Measurements from ENCODE around the gene MAML2.

Gene MAML2

GRCh38 chr11:96237766-96238266 is 105.2 kb downstream of the MAML2 start:
- no peak for TF ChIP-seq CTCF (conservative IDR thresholded peaks at IDR 0.05; ENCODE audit: low read depth)
- ChIA-PET CTCF (interaction anchor here (1.1 to 1.7 kb wide), 2 partner anchors 104 to 105 kb away, joined by 3 to 7 read pairs; partner anchors contain the start of gene MAML2), POLR2A (ENCODE audit: low non-redundant PET) (no interaction called here)
- no peak for DNase-seq (ENCODE audit: low spot score)
- no peak overlapping the region for H3K27ac ChIP-seq

- ChIA-PET POLR2A (ENCODE audit: low non-redundant PET) (no interaction called here), CTCF (interaction anchor here (0.6 kb wide), 1 partner anchor 263 kb away, joined by 5 read pairs; no protein-coding TSS in a partner anchor)
- no peak for TF ChIP-seq CTCF (conservative IDR thresholded peaks at IDR 0.05; ENCODE audit: low read depth)
- no peak overlapping the region for H3K27ac ChIP-seq
- no peak for DNase-seq (ENCODE audit: low spot score)
Measured at GRCh38 chr11:96235751-96236150, 107.2 kb downstream of the MAML2 start.

- DNase-seq (ENCODE audit: low spot score), result no peak
- ChIA-PET POLR2A (ENCODE audit: low non-redundant PET) (no interaction called here), CTCF (no interaction called here)
- H3K27ac ChIP-seq, result no peak overlapping the region
- TF ChIP-seq CTCF (conservative IDR thresholded peaks at IDR 0.05; ENCODE audit: low read depth), result no peak
Measured at GRCh38 chr11:96234866-96235441, 108.0 kb downstream of the MAML2 start.

GRCh38 chr11:96232132-96232531 is 110.9 kb downstream of the MAML2 start:
- no peak for DNase-seq (ENCODE audit: low spot score)
- CTCF ChIA-PET, result no interaction called here
- POLR2A ChIA-PET (ENCODE audit: low non-redundant PET), result no interaction called here
- no peak for TF ChIP-seq CTCF (conservative IDR thresholded peaks at IDR 0.05; ENCODE audit: low read depth)
- no peak overlapping the region for H3K27ac ChIP-seq

- H3K27ac ChIP-seq, result no peak overlapping the region
- CTCF ChIA-PET, result interaction anchor here (0.9 kb wide), 1 partner anchor 112 kb away, joined by 3 read pairs; the partner anchor contains the start of gene MAML2
- no peak for DNase-seq (ENCODE audit: low spot score)
- no peak for TF ChIP-seq CTCF (conservative IDR thresholded peaks at IDR 0.05; ENCODE audit: low read depth)
- POLR2A ChIA-PET (ENCODE audit: low non-redundant PET), result no interaction called here
Measured at GRCh38 chr11:96230686-96231085, 112.3 kb downstream of the MAML2 start.

GRCh38 chr11:96229354-96229977 is 113.5 kb downstream of the MAML2 start:
- no peak for TF ChIP-seq CTCF (conservative IDR thresholded peaks at IDR 0.05; ENCODE audit: low read depth)
- ChIA-PET POLR2A (ENCODE audit: low non-redundant PET) (interaction anchor here (0.7 kb wide), 1 partner anchor 47 kb away, joined by 3 read pairs; no protein-coding TSS in a partner anchor), CTCF (interaction anchor here (0.5 to 1.9 kb wide), 2 partner anchors 114 to 122 kb away, joined by 3 to 5 read pairs; partner anchors contain the start of gene MAML2)
- no peak for DNase-seq (ENCODE audit: low spot score)
- H3K27ac ChIP-seq, result no peak overlapping the region
